Measurements from ENCODE around the gene TYW1B. TPM values are rescaled to one million over a fixed set of nuclear protein-coding genes. Genes with fewer than 3 reads are reported as not detected.
"Not testable (repeated sequence)": the region's sequence is repeated elsewhere in the genome, so short reads cannot be mapped to it uniquely, and the experiment has no call there.

The TYW1B gene
- total and polyA plus RNA-seq, 2 donors (not counting 3 experiments of a cell fraction or from before 2014, with no cell fraction given) = 0.69 to 2.7 TPM

DNA sequence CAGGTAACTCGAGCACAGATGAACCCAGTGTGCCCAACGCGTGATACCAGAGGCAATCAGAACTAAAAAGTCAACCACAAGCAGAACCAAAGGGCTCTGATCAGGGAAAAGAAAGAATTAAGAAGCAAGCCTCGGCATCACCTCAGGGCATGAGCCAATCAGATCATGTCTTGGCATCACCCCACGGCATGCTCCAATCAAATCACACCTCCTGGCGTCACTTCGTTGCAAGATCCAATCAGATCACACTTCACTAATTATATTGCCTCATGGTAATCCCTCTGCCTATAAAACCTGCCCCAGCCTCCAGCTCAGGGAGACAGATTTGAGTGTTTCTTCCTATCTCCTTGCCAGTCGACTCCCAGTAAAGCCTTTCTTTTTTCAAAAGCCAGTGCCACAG lies 46.8 kb downstream of the TYW1B start:
- Histone ChIP-seq H3K4me2 (ENCODE audit: insufficient read depth, low read length) (no peak overlapping the region), H3K36me3 (ENCODE audit: control insufficient read depth in 2 of 2, extremely low read depth in 1 of 2, insufficient read depth in 2 of 2, low read length in 2 of 2) (peaks cover 0 to 2% of the 10 kb centered on the region in 2 experiments), H3K9ac (replicated peaks; ENCODE audit: extremely low read depth, insufficient read depth, low read length) (no peak overlapping the region), H3K9me1 (replicated peaks; ENCODE audit: control insufficient read depth, extremely low read depth, insufficient read depth, low read length) (no peaks in the 10 kb centered on the region), H3K27ac (ENCODE audit: insufficient read depth, low read depth, low read length) (peak overlapping the region; percentile 38), H3K79me2 (ENCODE audit: control insufficient read depth, insufficient read depth, low read length) (no peaks in the 10 kb centered on the region), H3K9me3 (replicated peaks; ENCODE audit: control insufficient read depth, insufficient read depth, low read length) (no peaks in the 10 kb centered on the region), H3K27me3 (ENCODE audit: control insufficient read depth in 2 of 2, insufficient read depth in 2 of 2, low read length in 2 of 2) (no peaks in the 10 kb centered on the region), H2AFZ (ENCODE audit: low read depth, low read length) (peak overlapping the region; percentile 48), H3K4me3 (replicated peaks in 1 of 3; ENCODE audit: insufficient read depth in 1 of 3, low read depth in 1 of 3, low read length in 3 of 3) (no peak overlapping the region), H4K20me1 (replicated peaks; ENCODE audit: control insufficient read depth, extremely low read depth, insufficient read depth, low read length) (no peaks in the 10 kb centered on the region), H3K4me1 (ENCODE audit: control insufficient read depth, extremely low read depth, insufficient read depth, low read length) (peaks cover 3% of the 10 kb centered on the region)
- dilution Hi-C loops (cut with MboI; ENCODE audit: extremely low pct_ligation_motif_present, low sequenced_read_pairs) = no loop called here
- intact Hi-C loops (cut with micrococcal nuclease) = loop anchor here (5.0 to 10.0 kb wide), 2 partner anchors 99 to 1026 kb away; no protein-coding TSS in a partner anchor
- ChIA-PET CTCF (no interaction called here), POLR2A (no interaction called here)
- FAIRE-seq (no peak), DNase-seq (ENCODE audit: low read depth, low spot score) (no peak)
- TF ChIP-seq JUN (IDR thresholded peaks at IDR 0.05; ENCODE audit: borderline replicate concordance, insufficient read depth, insufficient read length, low read depth) (no peak), FOS (IDR thresholded peaks at IDR 0.05; ENCODE audit: borderline replicate concordance, insufficient read depth, low read length) (no peak), POLR2A (IDR thresholded peaks at IDR 0.05; ENCODE audit: low read depth, low read length) (no peak), GATA2 (IDR thresholded peaks at IDR 0.05; ENCODE audit: insufficient read depth, insufficient read length, low read depth, low read length) (no peak), POLR2AphosphoS5 (IDR thresholded peaks at IDR 0.05; ENCODE audit: insufficient read depth, low read depth, low read length) (no peak), MYC (IDR thresholded peaks at IDR 0.05; ENCODE audit: low read depth, low read length) (no peak), EZH2 (IDR thresholded peaks at IDR 0.05; ENCODE audit: borderline replicate concordance, low read depth, low read length, severe bottlenecking) (no peak)
- TF ChIP-seq, protein P1, sequence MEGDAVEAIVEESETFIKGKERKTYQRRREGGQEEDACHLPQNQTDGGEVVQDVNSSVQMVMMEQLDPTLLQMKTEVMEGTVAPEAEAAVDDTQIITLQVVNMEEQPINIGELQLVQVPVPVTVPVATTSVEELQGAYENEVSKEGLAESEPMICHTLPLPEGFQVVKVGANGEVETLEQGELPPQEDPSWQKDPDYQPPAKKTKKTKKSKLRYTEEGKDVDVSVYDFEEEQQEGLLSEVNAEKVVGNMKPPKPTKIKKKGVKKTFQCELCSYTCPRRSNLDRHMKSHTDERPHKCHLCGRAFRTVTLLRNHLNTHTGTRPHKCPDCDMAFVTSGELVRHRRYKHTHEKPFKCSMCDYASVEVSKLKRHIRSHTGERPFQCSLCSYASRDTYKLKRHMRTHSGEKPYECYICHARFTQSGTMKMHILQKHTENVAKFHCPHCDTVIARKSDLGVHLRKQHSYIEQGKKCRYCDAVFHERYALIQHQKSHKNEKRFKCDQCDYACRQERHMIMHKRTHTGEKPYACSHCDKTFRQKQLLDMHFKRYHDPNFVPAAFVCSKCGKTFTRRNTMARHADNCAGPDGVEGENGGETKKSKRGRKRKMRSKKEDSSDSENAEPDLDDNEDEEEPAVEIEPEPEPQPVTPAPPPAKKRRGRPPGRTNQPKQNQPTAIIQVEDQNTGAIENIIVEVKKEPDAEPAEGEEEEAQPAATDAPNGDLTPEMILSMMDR (IDR thresholded peaks at IDR 0.05; ENCODE audit: extremely low read depth in 1 of 2, insufficient read depth in 1 of 2, low read depth in 1 of 2, low read length in 2 of 2) = no peak
- TF ChIP-seq, protein P2, sequence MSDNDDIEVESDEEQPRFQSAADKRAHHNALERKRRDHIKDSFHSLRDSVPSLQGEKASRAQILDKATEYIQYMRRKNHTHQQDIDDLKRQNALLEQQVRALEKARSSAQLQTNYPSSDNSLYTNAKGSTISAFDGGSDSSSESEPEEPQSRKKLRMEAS (IDR thresholded peaks at IDR 0.05; ENCODE audit: insufficient read depth, insufficient read length) = no peak
- no TSS peak for BruUV-seq (replicated peaks)

DNA sequence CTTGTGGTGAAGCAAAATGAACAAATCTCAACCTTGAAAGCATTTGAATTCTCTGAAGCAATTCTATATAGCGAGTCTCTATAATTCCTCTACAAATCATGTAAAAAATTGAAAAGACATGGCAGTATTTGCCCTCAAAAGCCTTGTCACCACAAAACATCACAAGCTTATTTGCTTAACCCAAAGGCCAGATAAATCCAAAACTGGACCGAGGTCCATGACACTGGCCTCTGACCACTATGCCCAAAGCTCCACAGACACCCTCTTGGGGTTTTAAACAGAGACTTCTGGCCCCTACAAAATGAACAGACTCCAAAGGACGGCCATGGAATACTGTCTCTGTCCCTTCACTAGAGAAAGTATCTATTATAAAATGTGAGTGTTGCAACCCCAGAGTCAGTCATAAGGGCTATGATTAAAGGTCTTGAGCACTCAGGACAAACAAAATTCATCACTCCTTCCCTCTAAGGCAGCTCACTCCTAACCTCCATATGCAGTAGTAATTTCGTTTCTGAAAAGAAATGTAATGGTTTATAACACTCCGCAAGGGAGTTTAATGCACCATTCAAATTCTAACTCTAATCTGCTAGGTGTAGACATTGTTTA lies 47.6 kb downstream of the TYW1B start:
- H3K27ac ChIP-seq (ENCODE audit: insufficient read depth, low read depth, low read length); H3K4me1 ChIP-seq (ENCODE audit: control insufficient read depth, extremely low read depth, insufficient read depth, low read length); POLR2A ChIA-PET; H3K4me3 ChIP-seq (replicated peaks in 1 of 3; ENCODE audit: insufficient read depth in 1 of 3, low read depth in 1 of 3, low read length in 3 of 3); H3K9me1 ChIP-seq (replicated peaks; ENCODE audit: control insufficient read depth, extremely low read depth, insufficient read depth, low read length); H3K27me3 ChIP-seq (ENCODE audit: control insufficient read depth in 2 of 2, insufficient read depth in 2 of 2, low read length in 2 of 2); DNase-seq (ENCODE audit: low read depth, low spot score); CTCF ChIA-PET; BruUV-seq (replicated peaks); H3K79me2 ChIP-seq (ENCODE audit: control insufficient read depth, insufficient read depth, low read length); H4K20me1 ChIP-seq (replicated peaks; ENCODE audit: control insufficient read depth, extremely low read depth, insufficient read depth, low read length); H3K36me3 ChIP-seq (ENCODE audit: control insufficient read depth in 2 of 2, extremely low read depth in 1 of 2, insufficient read depth in 2 of 2, low read length in 2 of 2); FAIRE-seq; H3K4me2 ChIP-seq (ENCODE audit: insufficient read depth, low read length); H3K9ac ChIP-seq (replicated peaks; ENCODE audit: extremely low read depth, insufficient read depth, low read length); H3K9me3 ChIP-seq (replicated peaks; ENCODE audit: control insufficient read depth, insufficient read depth, low read length); dilution Hi-C loops (cut with MboI; ENCODE audit: extremely low pct_ligation_motif_present, low sequenced_read_pairs); H2AFZ ChIP-seq (ENCODE audit: low read depth, low read length): not testable (repeated sequence)
- intact Hi-C loops (cut with micrococcal nuclease) = loop anchor here (5.0 to 10.0 kb wide), 2 partner anchors 98 to 1026 kb away; no protein-coding TSS in a partner anchor

DNA sequence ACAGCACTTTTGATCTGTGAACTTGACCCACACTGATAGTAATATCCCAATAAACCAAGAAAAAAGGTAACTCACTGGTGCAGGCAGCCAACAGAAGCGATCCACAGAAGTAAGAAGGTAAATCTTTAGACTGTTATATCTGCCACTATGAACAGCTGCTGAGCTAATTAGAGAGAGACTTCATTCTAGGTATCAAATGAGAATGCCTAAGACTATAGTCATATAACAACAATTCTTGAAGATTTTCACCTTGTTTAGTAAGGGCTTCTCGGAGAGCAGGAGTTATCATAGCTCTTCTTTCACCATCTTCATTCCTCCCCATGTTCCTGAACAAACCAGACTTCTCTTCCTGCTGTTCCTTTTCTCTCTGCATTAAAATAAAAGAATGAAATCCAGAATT lies 50.8 kb downstream of the TYW1B start:
- DNase-seq (ENCODE audit: low read depth, low spot score); dilution Hi-C loops (cut with MboI; ENCODE audit: extremely low pct_ligation_motif_present, low sequenced_read_pairs); H3K27me3 ChIP-seq (ENCODE audit: control insufficient read depth in 2 of 2, insufficient read depth in 2 of 2, low read length in 2 of 2); H3K79me2 ChIP-seq (ENCODE audit: control insufficient read depth, insufficient read depth, low read length); H3K4me2 ChIP-seq (ENCODE audit: insufficient read depth, low read length); FAIRE-seq; POLR2A ChIA-PET; H3K9me1 ChIP-seq (replicated peaks; ENCODE audit: control insufficient read depth, extremely low read depth, insufficient read depth, low read length); BruUV-seq (replicated peaks); H3K9ac ChIP-seq (replicated peaks; ENCODE audit: extremely low read depth, insufficient read depth, low read length); H3K36me3 ChIP-seq (ENCODE audit: control insufficient read depth in 2 of 2, extremely low read depth in 1 of 2, insufficient read depth in 2 of 2, low read length in 2 of 2); H3K4me3 ChIP-seq (replicated peaks in 1 of 3; ENCODE audit: insufficient read depth in 1 of 3, low read depth in 1 of 3, low read length in 3 of 3); H4K20me1 ChIP-seq (replicated peaks; ENCODE audit: control insufficient read depth, extremely low read depth, insufficient read depth, low read length); H3K27ac ChIP-seq (ENCODE audit: insufficient read depth, low read depth, low read length); intact Hi-C loops (cut with micrococcal nuclease); H2AFZ ChIP-seq (ENCODE audit: low read depth, low read length); H3K4me1 ChIP-seq (ENCODE audit: control insufficient read depth, extremely low read depth, insufficient read depth, low read length); H3K9me3 ChIP-seq (replicated peaks; ENCODE audit: control insufficient read depth, insufficient read depth, low read length): not testable (repeated sequence)
- CTCF ChIA-PET = interaction anchor here (0.6 kb wide), 1 partner anchor 9 kb away, joined by 3 read pairs; no protein-coding TSS in a partner anchor
